Stromal cell of bone marrow (primary cell): Measurements from ENCODE around the gene LRP5.
A peak's percentile ranks its signal among the peaks of the same experiment; 100 is the strongest.
"Not testable (repeated sequence)": the region's sequence is repeated elsewhere in the genome, so short reads cannot be mapped to it uniquely, and the experiment has no call there.

ENCODE experiments used
- DNase-seq: peaks from one replicate; pipeline ENCODE4 v3.0.0-alpha.2; 2012; ENCODE audit warnings: low read depth

LRP5 gene

GRCh38 chr11:68282141-68282860 lies 30.1 kb upstream of the LRP5 start:
- no peak for DNase-seq

- no peak for DNase-seq
Measured at GRCh38 chr11:68282861-68283230, 29.5 kb upstream of the LRP5 start.

DNA sequence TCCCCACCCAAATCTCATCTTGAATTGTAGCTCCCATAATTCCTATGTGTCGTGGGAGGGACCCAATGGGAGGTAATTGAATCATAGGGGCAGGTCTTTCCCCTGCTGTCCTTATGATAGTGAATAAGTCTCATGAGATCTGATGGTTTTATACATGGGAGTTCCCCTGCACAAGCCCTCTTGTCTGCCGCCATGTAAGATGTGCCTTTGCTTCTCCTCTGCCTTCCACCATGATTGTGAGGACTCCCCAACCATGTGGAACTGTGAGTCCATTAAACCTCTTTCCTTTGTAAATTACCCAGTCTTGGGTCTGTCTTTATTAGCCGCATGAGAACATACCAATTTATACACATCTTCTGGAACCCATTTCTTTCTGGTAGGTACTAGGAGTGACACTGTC lies 27.8 kb upstream of the LRP5 start:
- DNase-seq = not testable (repeated sequence)

GRCh38 chr11:68287419-68287818 lies 25.0 kb upstream of the LRP5 start:
- no peak for DNase-seq

GRCh38 chr11:68289456-68289855 lies 22.9 kb upstream of the LRP5 start:
- DNase-seq = no peak

DNA sequence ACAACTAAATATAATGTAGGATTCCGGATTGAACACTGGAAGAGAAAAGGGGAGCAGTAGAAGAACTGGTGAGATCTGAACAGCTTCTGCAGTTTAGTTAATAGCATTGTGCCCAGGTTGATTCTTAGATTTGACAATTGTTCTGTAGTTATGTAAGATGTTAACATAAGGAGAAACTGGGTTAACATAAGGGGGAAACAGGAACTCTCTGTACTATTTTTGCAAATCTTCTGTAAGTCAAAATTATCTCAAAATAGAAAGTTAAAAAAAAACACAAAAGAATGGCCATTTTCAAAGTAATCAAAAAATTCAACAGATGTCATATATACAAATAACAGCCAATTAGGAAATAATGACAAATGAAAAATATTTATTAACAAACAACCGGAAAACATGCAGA lies 18.7 kb upstream of the LRP5 start:
- no peak for DNase-seq

- no peak for DNase-seq
Measured at GRCh38 chr11:68295271-68295670, 17.1 kb upstream of the LRP5 start.

DNA sequence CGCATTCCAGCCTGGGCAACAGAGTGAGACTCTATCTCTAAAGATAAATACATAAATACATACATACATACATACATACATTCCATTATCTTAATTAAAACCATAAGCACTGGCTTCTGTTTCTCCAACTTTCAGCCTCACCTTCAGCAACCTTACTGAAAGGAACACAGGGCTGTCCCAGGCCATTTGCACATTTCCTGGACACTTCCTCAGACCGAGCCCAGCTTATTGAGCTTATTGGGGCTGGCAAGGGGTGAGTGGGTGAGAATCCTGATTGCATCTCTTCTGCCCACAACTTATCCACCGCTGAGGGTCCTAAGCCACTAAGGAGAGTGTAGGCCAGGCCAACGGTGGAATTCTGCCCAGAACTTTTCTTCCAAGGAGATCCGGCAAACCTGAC lies 16.5 kb upstream of the LRP5 start:
- no peak for DNase-seq

DNA sequence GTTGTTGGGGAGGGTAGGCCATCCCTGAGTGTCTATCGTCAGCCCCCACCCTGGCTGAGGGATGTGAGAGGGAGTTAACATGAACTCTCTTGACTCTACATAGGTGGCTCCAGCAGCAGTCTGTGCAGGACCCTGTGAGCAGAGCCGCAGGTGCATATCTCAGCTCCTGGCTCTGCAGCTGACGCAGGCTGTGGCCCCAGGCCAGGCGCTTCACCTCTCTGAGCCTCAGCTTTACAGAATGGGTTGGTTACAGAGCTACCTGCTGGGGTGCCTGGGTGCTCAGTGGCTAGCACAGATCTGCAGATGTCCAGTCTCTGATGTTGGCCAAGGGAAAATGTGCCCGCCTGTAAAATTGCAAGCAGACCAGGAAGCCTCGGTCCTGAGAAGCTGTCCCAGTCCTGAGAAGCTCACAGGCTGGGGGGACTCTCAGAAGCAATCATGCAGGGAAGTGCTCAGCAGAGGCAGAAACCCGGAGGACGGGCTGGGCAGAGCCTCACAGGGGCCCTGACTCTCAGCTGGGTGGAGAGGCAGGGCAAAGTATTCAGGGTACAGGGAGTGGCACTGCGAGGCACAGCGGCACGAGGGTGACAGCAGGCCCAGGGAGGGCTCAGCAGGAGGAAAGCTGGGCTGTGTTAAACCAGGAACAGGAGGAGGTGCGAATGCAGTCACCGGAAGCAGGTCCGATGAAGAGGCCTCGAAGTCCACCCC lies 15.9 kb upstream of the LRP5 start:
- DNase-seq = no peak

DNA sequence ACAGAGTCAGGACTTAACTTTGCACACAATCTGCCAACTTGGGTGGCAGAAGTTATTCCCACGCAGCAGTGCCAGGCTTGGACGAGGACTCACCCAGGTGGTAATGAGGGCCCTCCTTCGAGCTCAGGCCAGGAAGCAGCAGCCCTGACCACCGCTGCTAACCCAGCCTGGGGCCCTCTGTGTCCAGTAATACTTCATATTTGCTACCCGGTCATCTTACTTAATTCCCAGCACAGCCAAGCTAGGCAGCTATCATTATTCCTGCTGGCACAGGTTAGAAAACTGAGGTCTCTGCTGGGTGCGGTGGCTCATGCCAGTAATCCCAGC lies 15.4 kb upstream of the LRP5 start:
- no peak for DNase-seq

DNA sequence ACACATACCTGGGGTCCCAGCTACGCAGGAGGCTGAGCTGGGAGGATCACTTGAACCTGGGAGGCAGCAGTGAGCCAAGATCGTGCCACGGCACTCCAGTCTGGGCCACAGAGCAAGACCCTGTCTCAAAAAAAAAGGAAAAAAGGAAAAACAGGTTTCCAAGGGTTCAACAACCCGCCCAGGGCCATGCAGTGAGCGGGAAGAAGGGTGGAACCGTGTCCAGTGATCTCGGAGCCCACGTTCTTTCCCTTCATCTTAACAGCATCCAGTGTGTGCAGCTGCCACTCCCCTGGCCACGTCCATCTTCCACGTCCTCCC lies 14.9 kb upstream of the LRP5 start:
- no peak for DNase-seq

DNA sequence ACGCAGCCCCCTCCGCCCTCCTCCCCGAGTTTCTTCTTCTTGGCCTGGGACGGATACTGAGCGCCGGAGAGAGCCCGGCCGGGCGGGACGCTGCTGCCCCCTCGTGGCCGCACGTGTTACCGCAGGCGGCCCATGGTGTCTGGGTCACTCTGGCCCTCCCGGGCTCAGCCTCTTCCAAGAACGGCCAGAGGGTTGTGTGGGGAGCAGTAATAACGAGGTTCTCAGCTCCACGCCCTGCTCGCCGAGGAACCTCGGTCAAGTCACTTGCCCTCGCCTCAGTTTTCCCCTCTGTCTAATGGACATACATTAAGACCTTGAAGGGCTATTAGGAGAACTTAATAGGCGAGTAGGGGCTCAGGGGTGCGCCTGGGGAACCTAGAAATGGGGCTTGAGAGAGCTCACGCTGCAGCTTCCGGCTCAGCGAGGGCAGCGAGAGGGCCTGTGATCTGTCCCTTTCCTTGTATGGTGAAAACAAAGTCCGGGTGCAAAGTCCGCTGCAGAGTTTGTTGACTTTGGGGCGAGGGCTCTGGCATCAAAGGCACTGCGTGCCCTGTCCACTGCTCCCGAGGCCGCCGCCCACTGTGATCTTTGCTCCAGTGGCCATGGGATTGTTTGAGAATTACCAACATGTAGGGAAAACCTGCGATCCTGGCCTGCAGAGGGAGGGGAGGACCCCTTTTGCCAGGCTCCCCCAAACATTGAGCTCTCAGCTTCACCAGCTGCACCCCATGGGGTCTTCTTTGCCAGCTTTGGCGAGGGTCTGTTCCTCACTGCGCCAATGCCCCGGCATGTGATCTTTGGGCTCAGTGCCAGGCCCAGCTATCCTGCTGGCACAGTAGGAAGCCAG lies 14.4 kb upstream of the LRP5 start:
- DNase-seq = peak; percentile 41

- DNase-seq = no peak
Measured at GRCh38 chr11:68298659-68299516, 13.5 kb upstream of the LRP5 start.

- DNase-seq = not testable (repeated sequence)
Measured at GRCh38 chr11:68299517-68299879, 12.9 kb upstream of the LRP5 start.

DNA sequence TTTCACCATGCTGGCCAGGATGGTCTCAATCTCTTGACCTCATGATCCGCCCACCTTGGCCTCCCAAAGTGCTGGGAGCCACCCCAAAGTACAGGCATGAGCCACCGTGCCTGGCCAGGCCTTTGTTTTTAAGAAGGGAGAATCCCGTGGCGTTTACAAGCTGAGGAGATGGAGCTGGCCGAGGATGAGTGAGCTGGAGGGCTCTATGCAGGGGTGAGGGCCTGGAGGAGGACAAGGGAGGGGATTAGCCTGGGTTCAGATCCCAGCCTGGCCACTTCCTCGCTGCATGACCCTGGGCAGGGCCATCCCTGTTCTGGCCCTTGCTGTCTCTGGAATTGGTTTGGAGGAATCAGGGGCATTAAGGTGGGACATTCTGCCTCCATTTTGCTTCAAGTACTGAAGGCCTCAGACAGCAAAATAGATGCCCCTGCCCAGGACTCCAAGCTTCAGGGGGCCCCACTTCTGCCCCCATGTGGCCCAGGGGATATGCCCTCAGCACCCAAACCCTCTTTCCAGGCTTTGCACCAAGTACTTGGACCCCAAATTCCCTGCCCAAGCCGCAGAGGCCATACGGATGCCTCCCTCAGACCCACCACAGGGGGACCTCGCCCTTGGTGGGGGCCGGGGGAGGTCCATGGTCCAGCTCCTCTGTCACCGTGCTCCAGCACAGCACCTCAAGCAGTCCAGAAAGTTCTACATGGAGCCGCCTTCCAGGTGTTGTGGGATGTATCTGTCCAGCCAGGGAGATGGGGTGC lies 12.1 kb upstream of the LRP5 start:
- DNase-seq = no peak

GRCh38 chr11:68302256-68302655 lies 10.1 kb upstream of the LRP5 start:
- no peak for DNase-seq

GRCh38 chr11:68302670-68303069 lies 9.7 kb upstream of the LRP5 start:
- DNase-seq = no peak

GRCh38 chr11:68303083-68303482 lies 9.3 kb upstream of the LRP5 start:
- no peak for DNase-seq

- DNase-seq = no peak
Measured at GRCh38 chr11:68303982-68304780, 8.2 kb upstream of the LRP5 start.

DNA sequence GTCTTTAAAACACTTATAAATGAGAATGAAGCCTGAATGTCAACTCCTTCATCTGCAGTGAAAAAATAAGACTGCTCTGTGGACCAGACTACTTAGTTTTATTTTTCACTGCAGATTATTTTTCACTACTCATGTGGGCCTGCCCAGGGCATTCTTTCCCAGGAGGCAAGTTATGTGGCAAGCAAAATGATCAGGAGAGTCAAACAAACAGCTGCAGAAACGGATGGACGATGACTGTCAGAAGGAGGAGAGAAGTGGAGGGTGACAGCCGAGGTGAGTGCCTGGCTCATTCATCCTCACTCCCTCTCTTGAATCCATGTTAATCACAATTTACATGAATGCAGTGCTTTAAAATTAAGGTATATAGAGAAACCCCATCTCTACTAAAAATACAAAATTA lies 5.8 kb upstream of the LRP5 start:
- DNase-seq = no peak

GRCh38 chr11:68308068-68308467 lies 4.3 kb upstream of the LRP5 start:
- DNase-seq = no peak
